H9 (cell line): ENCODE results near the gene NCOR2. TPM values are rescaled to one million over a fixed set of nuclear protein-coding genes. Genes with fewer than 3 reads are reported as not detected.

Experiments
- DNase-seq: peaks from one replicate; pipeline ENCODE4 v3.0.0-alpha.2; 2017
- H2AFZ ChIP-seq: one replicate; pipeline ENCODE4 v1.6.1; 2013; ENCODE audit warnings: mild to moderate bottlenecking, low read length, control low read depth, moderate library complexity
- H2AK5ac ChIP-seq: 2 replicates; pipeline ENCODE4 v1.6.1; 2013; ENCODE audit warnings: low read length, control low read depth, mixed read lengths; ENCODE audit not compliant: insufficient read length
- H2BK120ac ChIP-seq: one replicate; pipeline ENCODE4 v1.6.1; 2013; ENCODE audit warnings: low read depth, mild to moderate bottlenecking, low read length, control low read depth, inconsistent platforms; ENCODE audit not compliant: poor library complexity, severe bottlenecking
- H2BK12ac ChIP-seq: 2 replicates; pipeline ENCODE4 v1.6.1; 2013; ENCODE audit warnings: low read length, control low read depth, mixed read lengths, low read depth; ENCODE audit not compliant: insufficient read length
- H2BK15ac ChIP-seq: 2 replicates; pipeline ENCODE4 v1.6.1; 2013; ENCODE audit warnings: low read depth, low read length, control low read depth
- H2BK20ac ChIP-seq: one replicate; pipeline ENCODE4 v1.6.1; 2013; ENCODE audit warnings: low read depth, mild to moderate bottlenecking, low read length, control low read depth, inconsistent platforms; ENCODE audit not compliant: poor library complexity, severe bottlenecking
- H2BK5ac ChIP-seq: 2 replicates; pipeline ENCODE4 v1.6.1; 2013; ENCODE audit warnings: low read length, control low read depth, mixed read lengths; ENCODE audit not compliant: insufficient read length
- H3K14ac ChIP-seq: 2 replicates; pipeline ENCODE4 v1.6.1; 2013; ENCODE audit warnings: low read length, control low read depth; ENCODE audit not compliant: insufficient read depth
- H3K18ac ChIP-seq: 2 replicates; pipeline ENCODE4 v1.6.1; 2013; ENCODE audit warnings: low read depth, mild to moderate bottlenecking, mixed read lengths, low read length, control low read depth; ENCODE audit not compliant: insufficient read length
- H3K23ac ChIP-seq: 2 replicates; pipeline ENCODE4 v1.6.1; 2013; ENCODE audit warnings: low read length, control low read depth, mixed read lengths, low read depth; ENCODE audit not compliant: insufficient read length
- H3K23me2 ChIP-seq: 2 replicates; pipeline ENCODE4 v1.6.1; 2013; ENCODE audit warnings: low read depth, mild to moderate bottlenecking, mixed read lengths, low read length, control low read depth; ENCODE audit not compliant: insufficient read length, poor library complexity, severe bottlenecking
- H3K27ac ChIP-seq: 2 replicates; pipeline ENCODE4 v1.5.1; 2013; ENCODE audit warnings: low read length, control low read depth, mixed read lengths, low read depth; ENCODE audit not compliant: insufficient read length
- H3K27me3 ChIP-seq: 2 replicates; pipeline ENCODE4 v1.6.1; 2013; ENCODE audit warnings: low read length, control low read depth, inconsistent platforms; ENCODE audit not compliant: insufficient read depth
- H3K4ac ChIP-seq: 2 replicates; pipeline ENCODE4 v1.6.1; 2013; ENCODE audit warnings: low read depth, mild to moderate bottlenecking, control low read depth, inconsistent platforms, low read length, moderate library complexity
- H3K4me1 ChIP-seq: 2 replicates; pipeline ENCODE4 v1.6.1; 2013; ENCODE audit warnings: low read length, control low read depth, inconsistent platforms; ENCODE audit not compliant: insufficient read depth
- H3K4me2 ChIP-seq: 2 replicates; pipeline ENCODE4 v1.6.1; 2013; ENCODE audit warnings: low read length, control low read depth, mixed read lengths; ENCODE audit not compliant: insufficient read length, insufficient read depth
- H3K56ac ChIP-seq: 2 replicates; pipeline ENCODE4 v1.6.1; 2013; ENCODE audit warnings: low read depth, mild to moderate bottlenecking, mixed read lengths, low read length, control low read depth; ENCODE audit not compliant: insufficient read length
- H3K79me1 ChIP-seq: 2 replicates; pipeline ENCODE4 v1.6.1; 2013; ENCODE audit warnings: low read depth, mild to moderate bottlenecking, moderate library complexity, low read length, control low read depth, inconsistent platforms; ENCODE audit not compliant: insufficient read depth, poor library complexity, severe bottlenecking
- H3K79me2 ChIP-seq: 2 replicates; pipeline ENCODE4 v1.6.1; 2013; ENCODE audit warnings: low read length, control low read depth, inconsistent platforms; ENCODE audit not compliant: insufficient read depth
- H3K9ac ChIP-seq: 2 replicates; pipeline ENCODE4 v1.6.1; 2013; ENCODE audit warnings: low read length, control low read depth, mixed read lengths; ENCODE audit not compliant: insufficient read length; ENCODE audit errors: extremely low read depth
- H3K9me3 ChIP-seq: one replicate; pipeline ENCODE4 v1.6.1; 2013; ENCODE audit warnings: low read depth, low read length, inconsistent platforms; ENCODE audit not compliant: control insufficient read depth
- H3T11ph ChIP-seq: one replicate; pipeline ENCODE4 v1.6.1; 2013; ENCODE audit warnings: mild to moderate bottlenecking, low read length, control low read depth, inconsistent platforms
- H4K20me1 ChIP-seq: one replicate; pipeline ENCODE4 v1.6.1; 2013; ENCODE audit not compliant: control insufficient read depth, insufficient read length, insufficient read depth
- H4K5ac ChIP-seq: 2 replicates; pipeline ENCODE4 v1.6.1; 2013; ENCODE audit warnings: low read depth, mild to moderate bottlenecking, mixed read lengths, low read length, control low read depth; ENCODE audit not compliant: insufficient read length
- H4K8ac ChIP-seq: replicated peaks from 2 replicates; pipeline ENCODE4 v1.6.1; 2013; ENCODE audit warnings: low read length, control low read depth, mixed read lengths, low read depth; ENCODE audit not compliant: insufficient read length
- H4K91ac ChIP-seq: 2 replicates; pipeline ENCODE4 v1.6.1; 2013; ENCODE audit warnings: low read depth, mild to moderate bottlenecking, moderate library complexity, mixed read lengths, low read length, control low read depth; ENCODE audit not compliant: insufficient read length
- H3K27ac Mint-ChIP-seq, 3 experiments: 2 replicates in 2 of 3; 3 replicates in 1 of 3; pipeline ENCODE4 v1.8.0; 2020 to 2021; ENCODE audit warnings: mixed read lengths in 3 of 3, mild to moderate bottlenecking in 1 of 3, moderate library complexity in 1 of 3
- H3K27me3 Mint-ChIP-seq: 2 replicates; pipeline ENCODE4 v1.8.0; 2021; ENCODE audit warnings: low read depth, mild to moderate bottlenecking, moderate library complexity, mixed read lengths
- H3K36me3 Mint-ChIP-seq, 3 experiments: 2 replicates in 2 of 3; 3 replicates in 1 of 3; pipeline ENCODE4 v1.8.0; 2020 to 2021; ENCODE audit warnings: low read depth in 3 of 3, mixed read lengths in 3 of 3; ENCODE audit not compliant: insufficient read depth in 1 of 3
- H3K4me1 Mint-ChIP-seq, 2 experiments: 2 replicates each; pipeline ENCODE4 v1.8.0; 2020; ENCODE audit warnings: mixed read lengths in 2 of 2
- H3K4me3 Mint-ChIP-seq, 2 experiments: 2 replicates in 1 of 2; 3 replicates in 1 of 2; pipeline ENCODE4 v1.8.0; 2020 to 2021; ENCODE audit warnings: mild to moderate bottlenecking in 2 of 2, mixed read lengths in 2 of 2, moderate library complexity in 1 of 2
- H3K9me3 Mint-ChIP-seq, 2 experiments: 2 replicates in 1 of 2; 3 replicates in 1 of 2; pipeline ENCODE4 v1.8.0; 2020; ENCODE audit warnings: mild to moderate bottlenecking in 2 of 2, mixed read lengths in 2 of 2, moderate library complexity in 1 of 2
- CTCF ChIP-seq: fragments of 200-600 bp; sonication (generic); conservative IDR thresholded peaks from 3 replicates; pipeline ENCODE4 v1.8.0; 2021; ENCODE audit warnings: antibody characterized with exemption, mild to moderate bottlenecking
- WGBS: extraction: QIAGEN DNeasy Blood & Tissue Kit; methylation state at CpG from one replicate; pipeline ENCODE4 v1.1.7; 2013; ENCODE audit warnings: missing lambda C conversion rate, low lambda C conversion rate, mixed read lengths; ENCODE audit not compliant: insufficient read length; ENCODE audit errors: extremely low coverage; 5-methylcytosine and 5-hydroxymethylcytosine counted together
- total RNA-seq: library from RNA; stranded (reverse); gene quantifications from 2 replicates; pipeline ENCODE4 v1.2.1, GENCODE V29; 2021

NCOR2 gene
- total RNA-seq, 1 experiment from 2014 or later: 226 TPM

GRCh38 chr12:124588751-124589267 lies 21.4 kb upstream of the NCOR2 start:
- Histone ChIP-seq H4K20me1 (no peaks in the 10 kb centered on the region), H3K14ac (no peak overlapping the region), H2AFZ (no peak overlapping the region), H3K56ac (no peak overlapping the region), H3K79me2 (no peaks in the 10 kb centered on the region), H3K9ac (no peak overlapping the region), H3K27ac (no peak overlapping the region), H2AK5ac (no peak overlapping the region), H4K5ac (no peak overlapping the region), H3K23me2 (no peaks in the 10 kb centered on the region), H3K4me2 (no peak overlapping the region), H3K4me1 (no peaks in the 10 kb centered on the region), H3K23ac (no peak overlapping the region), H4K8ac (no peak overlapping the region), H3K27me3 (no peaks in the 10 kb centered on the region), H3T11ph (no peak overlapping the region), H3K18ac (no peak overlapping the region), H3K4ac (no peak overlapping the region), H2BK15ac (no peak overlapping the region), H3K79me1 (no peaks in the 10 kb centered on the region), H2BK5ac (no peak overlapping the region), H2BK12ac (no peak overlapping the region), H3K9me3 (no peaks in the 10 kb centered on the region), H4K91ac (no peak overlapping the region), H2BK120ac (no peak overlapping the region), H2BK20ac (no peak overlapping the region)
- Mint-ChIP-seq H3K4me1 (no peaks in the 10 kb centered on the region), H3K9me3 (peaks cover 10 to 12% of the 10 kb centered on the region in 2 experiments), H3K27me3 (peaks cover 17% of the 10 kb centered on the region), H3K36me3 (peaks cover 0 to 10% (median 2%) of the 10 kb centered on the region in 3 experiments; a peak in 5 of 7 replicates), H3K27ac (no peak overlapping the region), H3K4me3 (no peak overlapping the region)
- no CpG with 5 or more reads among the region's 9 CpGs for WGBS
- TF ChIP-seq CTCF: no peak
- DNase-seq: no peak
